Measurements from ENCODE around the gene ORM2. TPM values are rescaled to one million over a fixed set of nuclear protein-coding genes. Genes with fewer than 3 reads are reported as not detected.

Gene ORM2
- total RNA-seq, 1 donor from 2014 or later: not detected

- no peaks in the 10 kb centered on the region for H4K20me1 ChIP-seq (ENCODE audit: insufficient read depth, low read length)
- no peak overlapping the region for H3K4me2 ChIP-seq (ENCODE audit: low read length)
- H3K79me2 ChIP-seq (ENCODE audit: insufficient read depth, low read length): no peaks in the 10 kb centered on the region
- DNase-seq (ENCODE audit: low read depth) (no peak), FAIRE-seq (no peak)
- no peaks in the 10 kb centered on the region for H3K9me3 ChIP-seq (ENCODE audit: insufficient read depth, low read depth, low read length)
- no peak for TF ChIP-seq EZH2 (IDR thresholded peaks at IDR 0.05; ENCODE audit: insufficient read depth, low read length)
- TF ChIP-seq, protein P1, sequence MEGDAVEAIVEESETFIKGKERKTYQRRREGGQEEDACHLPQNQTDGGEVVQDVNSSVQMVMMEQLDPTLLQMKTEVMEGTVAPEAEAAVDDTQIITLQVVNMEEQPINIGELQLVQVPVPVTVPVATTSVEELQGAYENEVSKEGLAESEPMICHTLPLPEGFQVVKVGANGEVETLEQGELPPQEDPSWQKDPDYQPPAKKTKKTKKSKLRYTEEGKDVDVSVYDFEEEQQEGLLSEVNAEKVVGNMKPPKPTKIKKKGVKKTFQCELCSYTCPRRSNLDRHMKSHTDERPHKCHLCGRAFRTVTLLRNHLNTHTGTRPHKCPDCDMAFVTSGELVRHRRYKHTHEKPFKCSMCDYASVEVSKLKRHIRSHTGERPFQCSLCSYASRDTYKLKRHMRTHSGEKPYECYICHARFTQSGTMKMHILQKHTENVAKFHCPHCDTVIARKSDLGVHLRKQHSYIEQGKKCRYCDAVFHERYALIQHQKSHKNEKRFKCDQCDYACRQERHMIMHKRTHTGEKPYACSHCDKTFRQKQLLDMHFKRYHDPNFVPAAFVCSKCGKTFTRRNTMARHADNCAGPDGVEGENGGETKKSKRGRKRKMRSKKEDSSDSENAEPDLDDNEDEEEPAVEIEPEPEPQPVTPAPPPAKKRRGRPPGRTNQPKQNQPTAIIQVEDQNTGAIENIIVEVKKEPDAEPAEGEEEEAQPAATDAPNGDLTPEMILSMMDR (IDR thresholded peaks at IDR 0.05; ENCODE audit: insufficient read depth, low read depth, low read length): no peak
- peaks cover 42% of the 10 kb centered on the region for H3K36me3 Mint-ChIP-seq (ENCODE audit: low read depth, unreplicated experiment)
- H3K9ac ChIP-seq (ENCODE audit: low read length): no peak overlapping the region
- no peaks in the 10 kb centered on the region for H3K27me3 Mint-ChIP-seq (ENCODE audit: low read depth, unreplicated experiment)
- peaks cover 11% of the 10 kb centered on the region for H3K4me1 ChIP-seq (ENCODE audit: insufficient read depth, low read length)
- no peaks in the 10 kb centered on the region for H3K27me3 ChIP-seq (ENCODE audit: insufficient read depth, low read length)
- peaks cover 2% of the 10 kb centered on the region for H3K9me3 Mint-ChIP-seq (ENCODE audit: unreplicated experiment)
- H3K4me1 Mint-ChIP-seq (ENCODE audit: low read depth, unreplicated experiment): peaks cover 15% of the 10 kb centered on the region
- no peak overlapping the region for H3K27ac Mint-ChIP-seq (ENCODE audit: unreplicated experiment)
- no peak overlapping the region for H3K27ac ChIP-seq (ENCODE audit: low read depth, low read length)
- H3K4me3 ChIP-seq (ENCODE audit: insufficient read depth, low read depth, low read length): no peak overlapping the region
- no peak overlapping the region for H3K4me3 Mint-ChIP-seq (ENCODE audit: unreplicated experiment)
- peaks cover 18% of the 10 kb centered on the region for H3K36me3 ChIP-seq (ENCODE audit: insufficient read depth, low read length)
- no peak overlapping the region for H2AFZ ChIP-seq (ENCODE audit: low read depth, low read length)
Observed at GRCh38 chr9:114344188-114344566, 14.5 kb downstream of the ORM2 start.

DNA sequence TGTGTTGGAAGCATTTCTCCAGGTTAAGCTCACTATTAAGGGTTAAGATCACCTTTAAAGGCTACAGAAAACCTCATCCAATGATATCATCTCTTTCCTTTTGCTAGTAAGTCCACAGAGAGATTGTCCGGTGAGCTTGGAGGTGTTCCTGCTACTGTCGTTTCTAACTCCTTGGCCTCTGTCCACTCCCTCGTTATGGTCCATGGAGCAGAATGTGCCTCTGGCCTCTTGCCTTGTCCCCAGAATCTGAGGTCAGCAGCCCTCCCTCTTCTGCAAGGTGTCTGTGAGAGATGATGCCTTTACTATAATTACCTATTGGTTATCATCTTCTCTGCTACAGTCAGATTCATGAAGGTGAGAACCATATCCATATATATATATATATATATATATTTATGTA is 15.0 kb downstream of the ORM2 start:
- H3K4me3 ChIP-seq (ENCODE audit: insufficient read depth, low read depth, low read length): no peak overlapping the region
- Mint-ChIP-seq H3K4me3 (ENCODE audit: unreplicated experiment) (no peak overlapping the region), H3K9me3 (ENCODE audit: unreplicated experiment) (peaks cover 2% of the 10 kb centered on the region), H3K27ac (ENCODE audit: unreplicated experiment) (no peak overlapping the region), H3K36me3 (ENCODE audit: low read depth, unreplicated experiment) (peaks cover 38% of the 10 kb centered on the region), H3K27me3 (ENCODE audit: low read depth, unreplicated experiment) (no peaks in the 10 kb centered on the region), H3K4me1 (ENCODE audit: low read depth, unreplicated experiment) (peaks cover 20% of the 10 kb centered on the region)
- H4K20me1 ChIP-seq (ENCODE audit: insufficient read depth, low read length): no peaks in the 10 kb centered on the region
- H3K79me2 ChIP-seq (ENCODE audit: insufficient read depth, low read length): no peaks in the 10 kb centered on the region
- no peak overlapping the region for H3K4me2 ChIP-seq (ENCODE audit: low read length)
- H3K36me3 ChIP-seq (ENCODE audit: insufficient read depth, low read length): peaks cover 18% of the 10 kb centered on the region
- no peak for FAIRE-seq
- H3K9me3 ChIP-seq (ENCODE audit: insufficient read depth, low read depth, low read length): no peaks in the 10 kb centered on the region
- no peak overlapping the region for H3K27ac ChIP-seq (ENCODE audit: low read depth, low read length)
- H3K9ac ChIP-seq (ENCODE audit: low read length): no peak overlapping the region
- no peak for DNase-seq (ENCODE audit: low read depth)
- H3K27me3 ChIP-seq (ENCODE audit: insufficient read depth, low read length): no peaks in the 10 kb centered on the region
- peaks cover 15% of the 10 kb centered on the region for H3K4me1 ChIP-seq (ENCODE audit: insufficient read depth, low read length)
- TF ChIP-seq, protein P1 (IDR thresholded peaks at IDR 0.05; ENCODE audit: insufficient read depth, low read depth, low read length): no peak
- TF ChIP-seq EZH2 (IDR thresholded peaks at IDR 0.05; ENCODE audit: insufficient read depth, low read length): no peak
- H2AFZ ChIP-seq (ENCODE audit: low read depth, low read length): no peak overlapping the region

DNA sequence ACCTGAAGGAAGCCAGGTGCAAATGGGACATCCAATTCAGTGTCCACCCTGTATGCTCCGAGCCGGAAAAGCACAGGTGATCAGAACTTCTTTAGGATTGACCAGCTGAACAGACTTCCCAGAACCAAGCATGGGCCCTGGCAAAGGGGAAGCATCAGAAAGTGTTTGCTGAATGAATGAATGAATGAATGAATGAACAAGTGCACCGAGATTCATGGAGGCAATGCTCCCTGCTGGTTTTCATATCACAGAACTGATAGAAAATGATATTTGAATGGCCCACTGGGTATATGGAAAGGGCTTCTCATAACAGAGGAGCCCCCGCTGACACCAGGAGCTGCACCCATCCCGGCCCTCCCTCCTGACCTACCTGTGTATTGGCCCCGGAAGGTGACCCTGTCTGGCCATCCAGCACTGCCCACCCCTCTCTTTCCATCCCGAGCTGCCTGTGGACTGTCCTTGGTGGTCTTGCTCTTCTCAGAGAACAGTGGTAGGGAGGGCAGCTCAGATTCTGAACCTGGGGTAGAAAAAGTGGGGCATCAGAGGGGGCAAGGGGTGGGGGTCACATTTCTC is 15.9 kb downstream of the ORM2 start:
- Mint-ChIP-seq H3K4me1 (ENCODE audit: low read depth, unreplicated experiment) (peaks cover 22% of the 10 kb centered on the region), H3K4me3 (ENCODE audit: unreplicated experiment) (no peak overlapping the region), H3K36me3 (ENCODE audit: low read depth, unreplicated experiment) (peaks cover 42% of the 10 kb centered on the region), H3K27me3 (ENCODE audit: low read depth, unreplicated experiment) (no peaks in the 10 kb centered on the region), H3K27ac (ENCODE audit: unreplicated experiment) (no peak overlapping the region), H3K9me3 (ENCODE audit: unreplicated experiment) (peaks cover 2% of the 10 kb centered on the region)
- FAIRE-seq (no peak), DNase-seq (ENCODE audit: low read depth) (no peak)
- no peaks in the 10 kb centered on the region for H3K9me3 ChIP-seq (ENCODE audit: insufficient read depth, low read depth, low read length)
- H2AFZ ChIP-seq (ENCODE audit: low read depth, low read length): no peak overlapping the region
- no peaks in the 10 kb centered on the region for H3K79me2 ChIP-seq (ENCODE audit: insufficient read depth, low read length)
- H3K27ac ChIP-seq (ENCODE audit: low read depth, low read length): no peak overlapping the region
- H3K4me2 ChIP-seq (ENCODE audit: low read length): no peak overlapping the region
- H3K36me3 ChIP-seq (ENCODE audit: insufficient read depth, low read length): peaks cover 19% of the 10 kb centered on the region
- no peak overlapping the region for H3K4me3 ChIP-seq (ENCODE audit: insufficient read depth, low read depth, low read length)
- H3K9ac ChIP-seq (ENCODE audit: low read length): no peak overlapping the region
- H3K4me1 ChIP-seq (ENCODE audit: insufficient read depth, low read length): peaks cover 15% of the 10 kb centered on the region
- TF ChIP-seq, protein P1 (IDR thresholded peaks at IDR 0.05; ENCODE audit: insufficient read depth, low read depth, low read length): no peak
- TF ChIP-seq EZH2 (IDR thresholded peaks at IDR 0.05; ENCODE audit: insufficient read depth, low read length): no peak
- H4K20me1 ChIP-seq (ENCODE audit: insufficient read depth, low read length): no peaks in the 10 kb centered on the region
- no peaks in the 10 kb centered on the region for H3K27me3 ChIP-seq (ENCODE audit: insufficient read depth, low read length)

Data from astrocyte (in vitro differentiated cells and primary cell).